Subcutaneous adipose tissue (tissue), 4 donors: ENCODE results near the gene TCN1. TPM values are rescaled to one million over a fixed set of nuclear protein-coding genes. Genes with fewer than 3 reads are reported as not detected.

Experiments used
- CTCF ChIP-seq: fragments of 450-650 bp; IDR thresholded peaks from one replicate; pipeline ENCODE4 v1.5.1; 2016; ENCODE audit warnings: low read depth, mild to moderate bottlenecking, control low read depth, antibody characterized with exemption, moderate library complexity
- total RNA-seq, 4 donors: library from RNA; depleted of rRNA; stranded (reverse); fragments of >200 nt; gene quantifications; one replicate each; pipeline ENCODE4 v1.1.0, GENCODE V29; 2016

Gene TCN1
- total RNA-seq, 4 donors from 2014 or later: 0.34 to 0.98 TPM; not detected in 2

- TF ChIP-seq CTCF: no peak
Measured at GRCh38 chr11:59872076-59872475, 5.8 kb upstream of the TCN1 start.

GRCh38 chr11:59867946-59868345 lies 1.7 kb upstream of the TCN1 start:
- no peak for TF ChIP-seq CTCF

GRCh38 chr11:59866836-59867235 lies 549 bp upstream of the TCN1 start:
- no peak for TF ChIP-seq CTCF

- no peak for TF ChIP-seq CTCF
Measured at GRCh38 chr11:59865031-59865430, 1.3 kb downstream of the TCN1 start.

GRCh38 chr11:59862252-59862651 lies 4.0 kb downstream of the TCN1 start:
- no peak for TF ChIP-seq CTCF

GRCh38 chr11:59859673-59860072 lies 6.6 kb downstream of the TCN1 start:
- no peak for TF ChIP-seq CTCF

DNA sequence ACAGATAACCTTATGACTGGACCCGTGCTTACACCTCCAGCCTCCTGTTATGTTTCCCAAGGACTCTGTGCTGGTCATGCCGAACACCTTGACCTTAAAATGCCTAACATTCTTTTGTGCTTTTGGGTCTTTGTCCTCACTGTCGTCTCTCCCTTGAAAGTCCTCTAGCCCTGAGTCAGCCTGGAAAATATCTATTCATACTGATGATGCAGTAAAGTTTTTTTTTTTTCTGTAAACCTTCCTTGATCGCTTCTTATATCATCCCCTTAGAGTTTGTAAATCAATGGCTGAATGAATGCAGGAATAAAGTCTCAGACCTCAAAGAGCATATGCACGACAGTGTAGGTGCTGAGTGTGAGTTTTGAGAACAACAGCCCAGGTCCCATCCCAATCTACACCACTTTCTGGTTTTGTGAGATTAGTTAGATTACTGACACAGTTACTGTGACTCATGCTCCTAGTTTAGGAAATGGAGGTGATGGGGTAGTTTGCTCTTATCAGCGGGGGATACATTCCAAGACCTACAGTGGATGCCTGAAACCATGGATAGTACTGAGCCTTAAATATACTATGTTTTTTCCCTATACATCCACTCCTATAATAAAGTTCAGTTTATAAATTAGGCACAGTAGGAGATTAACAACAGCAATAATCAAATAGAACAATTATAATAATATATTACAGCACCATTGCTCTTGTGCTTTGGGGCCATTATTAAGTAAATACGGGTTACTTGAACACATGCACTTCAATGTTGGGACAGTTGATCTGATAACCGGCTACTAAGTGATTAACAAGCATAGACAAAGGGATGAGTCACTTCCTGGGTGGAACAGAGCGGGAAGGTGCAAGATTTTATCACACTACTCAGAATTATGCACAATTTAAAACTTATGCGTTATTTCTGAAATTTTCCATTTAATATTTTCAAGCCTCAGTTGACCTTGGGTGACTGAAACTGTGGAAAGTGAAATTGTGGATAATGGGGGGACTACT lies 8.6 kb downstream of the TCN1 start:
- no peak for TF ChIP-seq CTCF
